Stimulated activated CD8-positive, alpha-beta memory T cell treated with anti-CD3 and anti-CD28 coated beads, Interleukin-4, amount 100 ng/mL, for 1 hour (primary cell): Measurements from ENCODE around the gene DUSP2.

ENCODE experiments used
- DNase-seq, 2 donors: peaks; one replicate each; pipeline ENCODE4 v3.0.0-alpha.2; 2020; ENCODE audit warnings: low read depth in 2 of 2, low spot score in 1 of 2

The DUSP2 gene

GRCh38 chr2:96145036-96145847 lies at the start of gene DUSP2:
DUSP2 (minus strand) TSS chr2:96145440; CDS start chr2:96145354, 86 bp downstream.
- DNase-seq = peak; percentile 79 to 81

- no peak for DNase-seq
Measured at GRCh38 chr2:96191937-96192670, 46.9 kb upstream of the DUSP2 start.

- DNase-seq = no peak
Measured at GRCh38 chr2:96188821-96189526, 43.7 kb upstream of the DUSP2 start.

- DNase-seq = no peak
Measured at GRCh38 chr2:96186562-96186961, 41.3 kb upstream of the DUSP2 start.

GRCh38 chr2:96185516-96185915 lies 40.3 kb upstream of the DUSP2 start:
- no peak for DNase-seq

GRCh38 chr2:96184989-96185388 lies 39.7 kb upstream of the DUSP2 start:
- DNase-seq = no peak

- DNase-seq = no peak
Measured at GRCh38 chr2:96184188-96184587, 38.9 kb upstream of the DUSP2 start.

- no peak for DNase-seq
Measured at GRCh38 chr2:96181529-96181928, 36.3 kb upstream of the DUSP2 start.

- no peak for DNase-seq
Measured at GRCh38 chr2:96180521-96180920, 35.3 kb upstream of the DUSP2 start.

GRCh38 chr2:96180002-96180401 lies 34.8 kb upstream of the DUSP2 start:
- DNase-seq = no peak

GRCh38 chr2:96176661-96177060 lies 31.4 kb upstream of the DUSP2 start:
- no peak for DNase-seq

- no peak for DNase-seq
Measured at GRCh38 chr2:96175951-96176350, 30.7 kb upstream of the DUSP2 start.

GRCh38 chr2:96174251-96175144 lies 29.3 kb upstream of the DUSP2 start:
- DNase-seq = peak; percentile 66 to 77

GRCh38 chr2:96171831-96172230 lies 26.6 kb upstream of the DUSP2 start:
- no peak for DNase-seq

- no peak for DNase-seq
Measured at GRCh38 chr2:96170626-96171025, 25.4 kb upstream of the DUSP2 start.

- no peak for DNase-seq
Measured at GRCh38 chr2:96169868-96170507, 24.7 kb upstream of the DUSP2 start.

- no peak for DNase-seq
Measured at GRCh38 chr2:96167407-96168013, 22.3 kb upstream of the DUSP2 start.

- DNase-seq = no peak
Measured at GRCh38 chr2:96164459-96165184, 19.4 kb upstream of the DUSP2 start.

GRCh38 chr2:96163768-96164429 lies 18.7 kb upstream of the DUSP2 start:
- peak in 1 of 2 donors; percentile 51 for DNase-seq
